ENCODE results near the gene PDE6G.

- TF ChIP-seq CTCF (IDR thresholded peaks at IDR 0.05), result no peak
- no peak for TF ChIP-seq EZH2 (IDR thresholded peaks at IDR 0.05; ENCODE audit: borderline replicate concordance, insufficient read depth, low read depth, low read length, poor library complexity, severe bottlenecking)
Observed at GRCh38 chr17:81672954-81673353, 16.6 kb upstream of the PDE6G start.
